Heart left ventricle (tissue), 16 donors: ENCODE data around the gene TEK. TPM values are rescaled to one million over a fixed set of nuclear protein-coding genes. Genes with fewer than 3 reads are reported as not detected.
A peak's percentile ranks its signal among the peaks of the same experiment; 100 is the strongest.

Source experiments
- ATAC-seq, 4 donors: fragments of 200-7000 bp; cut with Tn5 transposase; one replicate each; pipeline ENCODE4 v1.9.1; 2020 to 2022; ENCODE audit warnings: moderate library complexity in 4 of 4, mild to moderate bottlenecking in 3 of 4, moderate number of reproducible peaks in 1 of 4
- DNase-seq, 5 donors: peaks; one replicate each; pipeline ENCODE4 v3.0.0-alpha.2; 2020
- H3K27ac ChIP-seq, 12 donors: fragments of 200-600 bp; sonication (generic) in 4 of 12; one replicate each; pipeline versions ENCODE4 v1.5.0 to v1.8.0; 2016 to 2022; ENCODE audit warnings: mild to moderate bottlenecking in 2 of 12
- H3K27me3 ChIP-seq, 9 donors: fragments of 200-600 bp; sonication (generic) in 2 of 9; one replicate each; pipeline versions ENCODE4 v1.5.1 to v1.8.0; 2016 to 2022; ENCODE audit warnings: mild to moderate bottlenecking in 3 of 9
- H3K36me3 ChIP-seq, 9 donors: fragments of 200-600 bp; sonication (generic) in 2 of 9; one replicate each; pipeline versions ENCODE4 v1.5.0 to v1.8.0; 2018 to 2022; ENCODE audit warnings: mild to moderate bottlenecking in 2 of 9
- H3K4me1 ChIP-seq, 12 donors: fragments of 200-600 bp; sonication (generic) in 4 of 12; one replicate each; pipeline versions ENCODE4 v1.5.0 to v1.8.0; 2016 to 2022; ENCODE audit warnings: mild to moderate bottlenecking in 3 of 12
- H3K4me3 ChIP-seq, 12 donors: fragments of 200-600 bp; sonication (generic) in 4 of 12; one replicate each; pipeline versions ENCODE4 v1.5.0 to v1.8.0; 2017 to 2022; ENCODE audit warnings: mild to moderate bottlenecking in 9 of 12, moderate library complexity in 4 of 12
- H3K9me3 ChIP-seq, 12 donors: fragments of 200-600 bp; sonication (generic) in 4 of 12; one replicate each; pipeline versions ENCODE4 v1.5.0 to v1.8.0; 2016 to 2022; ENCODE audit warnings: mild to moderate bottlenecking in 1 of 12
- POLR2A ChIP-seq, 2 donors: fragments of 450-650 bp; IDR thresholded peaks; one replicate each; pipeline ENCODE4 v1.6.1; 2017; ENCODE audit warnings: antibody characterized with exemption in 2 of 2, mild to moderate bottlenecking in 2 of 2, moderate library complexity in 2 of 2
- WGBS, 4 donors: extraction: QIAGEN DNeasy Blood & Tissue Kit in 2 of 4; methylation state at CpG; one replicate each; pipeline versions ENCODE4 v1.1.5 to v1.1.7; 2013 to 2018; 5-methylcytosine and 5-hydroxymethylcytosine counted together
- intact Hi-C, 10 donors: fragments of 100-400 bp; cut with DNase I; formaldehyde crosslinking; loops; one replicate each; pipeline versions ENCODE4 v1.11.1 to v1.14.2; 2022
- polyA plus RNA-seq, 2 donors: library from polyadenylated mRNA; stranded (reverse); fragments of 200-250 nt; gene quantifications; one replicate each; pipeline ENCODE4 v1.2.3, GENCODE V29; 2013
- total RNA-seq, 9 donors: library from RNA; depleted of rRNA in 2 of 9; stranded (reverse); fragments of >200 nt in 2 of 9; fragmentation: NEBNext Ultra II Directional in 3 of 9; extraction: Animal tissue kit (Norgen Biotek cat#: 25700) in 3 of 9; gene quantifications; one replicate each; pipeline versions ENCODE4 v1.1.0 to v1.2.4, GENCODE V29; 2016 to 2023
- TF ChIP-seq, protein P1 (sequence below), 12 donors: fragments of 200-600 bp; sonication (generic) in 4 of 12; IDR thresholded peaks; one replicate each; pipeline versions ENCODE4 v1.5.0 to v1.8.0; 2018 to 2022; ENCODE audit warnings: antibody characterized with exemption in 12 of 12, mild to moderate bottlenecking in 5 of 12
- donor health status: ischemic (EF 13 %, LVEDD 7.1; RV severe dilation, severe dysfunction).
- donor health status: healthy with polysubstance abuse.
- donor health status: DM: no; HTN: yes; CAD: no.
- donor health status: DM: no; HTN: no; CAD: no.
- donor health status: ischemic (EF 25% LVEDD 6.9; RV normal size, moderate dysfunction).
- donor health status: ischemic (EF 25% LVEDD 5.7; RV mildly dilated, moderate dysfunction).
- donor health status: healthy.
- donor health status: DM: yes; HTN: yes; CAD: no.
- donor health status: ischemic (EF 35%, LVEDD 5.7; RV mildly dilated, moderate dysfunction).
- donor health status: nonischemic (EF 11% LVEDD 7.7; RV severe dilation, severe dysfunction).
- donor health status: DM: yes; HTN: yes; CAD: no.
- donor health status: PGD.
- donor health status: ischemic (EF 29% LVEDD 5.4; RV normal size, mild dysfunction).
- donor health status: nonischemic (EF 23%, LVEDD 6.1; RV moderate dilation, normal function).

Gene TEK
- total and polyA plus RNA-seq, 11 donors, result 6.4 to 36.5 (median 19.0) TPM

DNA sequence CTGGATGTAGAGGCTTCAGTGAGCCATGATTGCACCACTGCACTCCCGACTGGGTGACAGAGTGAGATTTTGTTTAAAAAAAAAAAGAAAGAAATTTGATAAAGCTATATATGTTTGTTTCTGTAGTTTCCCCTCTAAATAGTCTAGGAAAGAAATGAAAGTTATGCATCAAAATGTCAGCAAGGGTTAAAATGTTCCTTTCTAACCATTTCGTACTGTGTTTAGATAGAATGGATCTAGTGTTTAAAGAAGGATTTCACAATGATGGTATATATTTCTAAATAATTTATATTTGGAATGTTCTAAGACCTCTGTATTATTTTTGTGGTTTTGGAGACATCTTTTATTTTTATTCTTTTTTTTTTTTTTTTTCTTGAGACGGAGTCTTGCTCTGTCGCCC is 22.7 kb downstream of the TEK start:
- DNase-seq, result no peak
- 90 to 94% (median 92%) methylated on average over 4 of the region's 4 CpGs for WGBS, 4 donors
- Histone ChIP-seq H3K4me1 (peaks cover 0 to 4% (median 0%) of the 10 kb centered on the region in 12 donors), H3K9me3 (no peaks in the 10 kb centered on the region), H3K27ac (no peak overlapping the region), H3K4me3 (no peak overlapping the region), H3K27me3 (no peaks in the 10 kb centered on the region), H3K36me3 (no peaks in the 10 kb centered on the region)
- TF ChIP-seq, protein P1, sequence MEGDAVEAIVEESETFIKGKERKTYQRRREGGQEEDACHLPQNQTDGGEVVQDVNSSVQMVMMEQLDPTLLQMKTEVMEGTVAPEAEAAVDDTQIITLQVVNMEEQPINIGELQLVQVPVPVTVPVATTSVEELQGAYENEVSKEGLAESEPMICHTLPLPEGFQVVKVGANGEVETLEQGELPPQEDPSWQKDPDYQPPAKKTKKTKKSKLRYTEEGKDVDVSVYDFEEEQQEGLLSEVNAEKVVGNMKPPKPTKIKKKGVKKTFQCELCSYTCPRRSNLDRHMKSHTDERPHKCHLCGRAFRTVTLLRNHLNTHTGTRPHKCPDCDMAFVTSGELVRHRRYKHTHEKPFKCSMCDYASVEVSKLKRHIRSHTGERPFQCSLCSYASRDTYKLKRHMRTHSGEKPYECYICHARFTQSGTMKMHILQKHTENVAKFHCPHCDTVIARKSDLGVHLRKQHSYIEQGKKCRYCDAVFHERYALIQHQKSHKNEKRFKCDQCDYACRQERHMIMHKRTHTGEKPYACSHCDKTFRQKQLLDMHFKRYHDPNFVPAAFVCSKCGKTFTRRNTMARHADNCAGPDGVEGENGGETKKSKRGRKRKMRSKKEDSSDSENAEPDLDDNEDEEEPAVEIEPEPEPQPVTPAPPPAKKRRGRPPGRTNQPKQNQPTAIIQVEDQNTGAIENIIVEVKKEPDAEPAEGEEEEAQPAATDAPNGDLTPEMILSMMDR (IDR thresholded peaks at IDR 0.05), result no peak
- ATAC-seq, result no peak
- intact Hi-C loops, result no loop called here

DNA sequence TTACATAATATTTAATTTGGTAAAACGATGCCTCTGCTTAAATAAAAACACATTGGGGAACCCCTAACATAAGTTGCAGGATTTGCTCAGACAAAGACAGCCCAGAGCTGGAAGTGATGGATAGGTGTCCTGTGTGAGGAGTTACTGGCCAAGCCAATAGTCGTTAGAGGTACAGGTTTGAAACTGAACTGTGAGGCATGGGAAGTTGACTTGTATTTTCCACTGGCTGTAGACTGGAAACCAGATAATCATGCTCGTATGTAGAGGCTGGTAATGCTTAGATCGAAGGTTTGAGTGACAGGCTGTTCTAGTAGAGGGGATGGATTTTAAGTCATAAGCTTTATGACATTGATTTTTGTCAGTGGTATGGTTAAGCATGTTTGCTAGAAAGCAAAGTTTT is 24.8 kb downstream of the TEK start:
- no peaks in the 10 kb centered on the region for H3K36me3 ChIP-seq
- intact Hi-C loops, result no loop called here
- H3K27me3 ChIP-seq, result no peaks in the 10 kb centered on the region
- DNase-seq (no peak), ATAC-seq (no peak)
- WGBS, 4 donors, result 56 to 74% (median 69%) methylated on average over 4 of the region's 4 CpGs
- H3K4me3 ChIP-seq, result no peak overlapping the region
- TF ChIP-seq, protein P1 (IDR thresholded peaks at IDR 0.05), result no peak
- no peak for TF ChIP-seq POLR2A (IDR thresholded peaks at IDR 0.05)
- H3K9me3 ChIP-seq, result no peaks in the 10 kb centered on the region
- no peak overlapping the region for H3K27ac ChIP-seq
- H3K4me1 ChIP-seq, result peaks cover 0 to 4% (median 0%) of the 10 kb centered on the region in 12 donors

DNA sequence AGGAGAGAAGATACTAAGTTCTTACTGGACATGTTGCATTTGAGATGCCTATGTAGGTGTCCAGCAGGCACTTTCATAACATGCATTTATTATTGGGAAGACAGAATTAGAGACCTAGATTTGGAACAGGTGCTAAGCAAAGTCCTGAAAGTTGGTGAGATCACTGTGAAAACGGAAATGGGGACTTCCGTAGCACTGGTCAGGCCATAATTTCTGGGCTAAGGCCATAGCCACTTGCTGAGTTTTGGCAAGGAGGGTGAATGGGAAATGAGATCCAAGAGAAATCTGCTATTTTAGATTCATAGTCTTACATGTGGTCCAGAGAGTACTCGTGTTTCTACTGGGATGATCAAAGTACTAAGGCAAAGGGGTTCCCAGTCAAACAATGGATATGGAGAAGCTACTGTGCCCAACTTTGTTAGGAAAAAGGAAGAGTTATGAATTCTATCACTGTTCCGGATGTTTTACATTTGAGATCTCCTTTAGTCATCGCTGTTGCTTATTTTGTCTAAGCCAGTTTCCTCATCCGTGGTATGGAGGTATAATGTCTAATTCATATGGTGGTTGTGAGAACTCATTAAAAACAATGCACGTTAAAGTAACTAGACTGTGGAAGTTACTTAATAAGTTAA is 33.4 kb downstream of the TEK start:
- Histone ChIP-seq H3K27me3 (no peaks in the 10 kb centered on the region), H3K4me1 (peaks cover 0 to 28% (median 5%) of the 10 kb centered on the region in 12 donors), H3K9me3 (no peaks in the 10 kb centered on the region), H3K4me3 (no peak overlapping the region), H3K36me3 (no peaks in the 10 kb centered on the region), H3K27ac (no peak overlapping the region)
- WGBS, 4 donors, result 51 to 70% (median 57%) methylated on average over 7 of the region's 7 CpGs
- intact Hi-C loops, result no loop called here
- DNase-seq (no peak), ATAC-seq (peak in 1 of 4 donors; percentile 58)
- TF ChIP-seq, protein P1 (IDR thresholded peaks at IDR 0.05), result no peak
- TF ChIP-seq POLR2A (IDR thresholded peaks at IDR 0.05), result no peak

DNA sequence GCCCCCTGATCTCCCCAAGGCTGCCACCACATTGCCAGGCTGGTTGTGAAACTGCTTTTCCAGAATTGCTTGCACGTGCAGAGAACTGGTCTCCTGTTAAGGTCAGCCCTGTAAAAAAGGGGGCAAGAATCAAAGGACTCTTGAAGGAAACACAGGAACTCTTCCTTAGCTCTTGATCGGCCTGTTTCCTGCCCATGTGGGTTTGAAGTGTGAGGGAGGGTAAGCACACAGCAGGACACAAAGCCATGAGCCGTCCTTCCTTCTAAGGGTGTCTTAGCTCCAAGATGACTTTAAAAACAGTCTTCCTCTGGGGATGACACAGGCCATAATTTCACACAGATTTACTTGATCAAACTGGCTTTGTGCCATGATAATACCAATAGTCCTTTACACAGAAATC is 36.1 kb downstream of the TEK start:
- WGBS, 4 donors, result 49 to 57% (median 54%) methylated on average over 3 of the region's 3 CpGs
- Histone ChIP-seq H3K36me3 (no peaks in the 10 kb centered on the region), H3K9me3 (no peaks in the 10 kb centered on the region), H3K27ac (no peak overlapping the region), H3K4me1 (peaks cover 0 to 32% (median 6%) of the 10 kb centered on the region in 12 donors), H3K27me3 (no peaks in the 10 kb centered on the region), H3K4me3 (no peak overlapping the region)
- DNase-seq, result no peak
- TF ChIP-seq, protein P1 (IDR thresholded peaks at IDR 0.05), result no peak
- no peak for TF ChIP-seq POLR2A (IDR thresholded peaks at IDR 0.05)
- intact Hi-C loops, result no loop called here
- no peak for ATAC-seq
